ENCODE data around the gene CCNDBP1.
"Not testable (repeated sequence)": the region's sequence is repeated elsewhere in the genome, so short reads cannot be mapped to it uniquely, and the experiment has no call there.

The CCNDBP1 gene

GRCh38 chr15:43193710-43194109 is 8.5 kb downstream of the CCNDBP1 start:
- no peaks in the 10 kb centered on the region for H3K9me3 ChIP-seq (ENCODE audit: control insufficient read depth, low read length)
- no peak overlapping the region for H3K4me3 ChIP-seq (ENCODE audit: low read depth, low read length)
- no peaks in the 10 kb centered on the region for H3K79me2 ChIP-seq
- no peak overlapping the region for H3K27ac ChIP-seq
- H3K36me3 ChIP-seq (ENCODE audit: control insufficient read depth, insufficient read depth, low read length): no peaks in the 10 kb centered on the region
- no peak for TF ChIP-seq CTCF (IDR thresholded peaks at IDR 0.05)
- H3K9ac ChIP-seq: no peak overlapping the region
- H3K4me2 ChIP-seq (ENCODE audit: low read length): no peak overlapping the region
- no peaks in the 10 kb centered on the region for H3K4me1 ChIP-seq
- no peak overlapping the region for H2AFZ ChIP-seq
- H3K27me3 ChIP-seq (ENCODE audit: control insufficient read depth, insufficient read depth, low read length): no peaks in the 10 kb centered on the region

- no peaks in the 10 kb centered on the region for H3K79me2 ChIP-seq
- H3K9me3 ChIP-seq (ENCODE audit: control insufficient read depth, low read length): no peaks in the 10 kb centered on the region
- TF ChIP-seq CTCF (IDR thresholded peaks at IDR 0.05): no peak
- no peaks in the 10 kb centered on the region for H3K27me3 ChIP-seq (ENCODE audit: control insufficient read depth, insufficient read depth, low read length)
- no peak overlapping the region for H3K9ac ChIP-seq
- H3K4me2 ChIP-seq (ENCODE audit: low read length): no peak overlapping the region
- no peak overlapping the region for H3K4me3 ChIP-seq (ENCODE audit: low read depth, low read length)
- no peak overlapping the region for H2AFZ ChIP-seq
- no peaks in the 10 kb centered on the region for H3K4me1 ChIP-seq
- H3K27ac ChIP-seq: no peak overlapping the region
- H3K36me3 ChIP-seq (ENCODE audit: control insufficient read depth, insufficient read depth, low read length): no peaks in the 10 kb centered on the region
Observed at GRCh38 chr15:43194795-43195194, 9.6 kb downstream of the CCNDBP1 start.

- no peak overlapping the region for H3K27ac ChIP-seq
- H3K27me3 ChIP-seq (ENCODE audit: control insufficient read depth, insufficient read depth, low read length): no peaks in the 10 kb centered on the region
Observed at GRCh38 chr15:43196760-43197548, 11.8 kb downstream of the CCNDBP1 start.

GRCh38 chr15:43197773-43198172 is 12.6 kb downstream of the CCNDBP1 start:
- H3K9ac ChIP-seq; H3K4me2 ChIP-seq (ENCODE audit: low read length); H3K4me3 ChIP-seq (ENCODE audit: low read depth, low read length); H3K79me2 ChIP-seq; H3K4me1 ChIP-seq; H3K9me3 ChIP-seq (ENCODE audit: control insufficient read depth, low read length); H3K27me3 ChIP-seq (ENCODE audit: control insufficient read depth, insufficient read depth, low read length); H2AFZ ChIP-seq; H3K27ac ChIP-seq; H3K36me3 ChIP-seq (ENCODE audit: control insufficient read depth, insufficient read depth, low read length): not testable (repeated sequence)

More at GRCh38 chr15:43196760-43197548, 11.8 kb downstream of the CCNDBP1 start:
- Histone ChIP-seq H3K79me2 (no peaks in the 10 kb centered on the region), H3K9ac (no peak overlapping the region), H2AFZ (no peak overlapping the region), H3K4me3 (ENCODE audit: low read depth, low read length) (no peak overlapping the region), H3K36me3 (ENCODE audit: control insufficient read depth, insufficient read depth, low read length) (no peaks in the 10 kb centered on the region), H3K4me1 (no peaks in the 10 kb centered on the region), H3K4me2 (ENCODE audit: low read length) (no peak overlapping the region), H3K9me3 (ENCODE audit: control insufficient read depth, low read length) (no peaks in the 10 kb centered on the region)
- no peak for TF ChIP-seq CTCF (IDR thresholded peaks at IDR 0.05)

- not testable (repeated sequence) for H3K27ac ChIP-seq; H3K4me2 ChIP-seq (ENCODE audit: low read length); H3K4me1 ChIP-seq; H3K36me3 ChIP-seq (ENCODE audit: control insufficient read depth, insufficient read depth, low read length); H3K4me3 ChIP-seq (ENCODE audit: low read depth, low read length); H3K27me3 ChIP-seq (ENCODE audit: control insufficient read depth, insufficient read depth, low read length); H3K9ac ChIP-seq; H3K9me3 ChIP-seq (ENCODE audit: control insufficient read depth, low read length); H3K79me2 ChIP-seq; H2AFZ ChIP-seq
Observed at GRCh38 chr15:43198556-43198955, 13.4 kb downstream of the CCNDBP1 start.

GRCh38 chr15:43198992-43199391 is 13.8 kb downstream of the CCNDBP1 start:
- no peak for TF ChIP-seq CTCF (IDR thresholded peaks at IDR 0.05)
- Histone ChIP-seq H3K27me3 (ENCODE audit: control insufficient read depth, insufficient read depth, low read length) (no peaks in the 10 kb centered on the region), H3K4me2 (ENCODE audit: low read length) (no peak overlapping the region), H3K36me3 (ENCODE audit: control insufficient read depth, insufficient read depth, low read length) (no peaks in the 10 kb centered on the region), H3K4me3 (ENCODE audit: low read depth, low read length) (no peak overlapping the region), H3K9ac (no peak overlapping the region), H3K27ac (no peak overlapping the region), H3K79me2 (no peaks in the 10 kb centered on the region), H2AFZ (no peak overlapping the region), H3K9me3 (ENCODE audit: control insufficient read depth, low read length) (no peaks in the 10 kb centered on the region), H3K4me1 (no peaks in the 10 kb centered on the region)
